Right ventricle myocardium inferior (tissue), 1 donor: ENCODE data around the gene SYTL2. TPM values are rescaled to one million over a fixed set of nuclear protein-coding genes. Genes with fewer than 3 reads are reported as not detected.

Experiments
- ATAC-seq: fragments of 200-7000 bp; cut with Tn5 transposase; one replicate; pipeline ENCODE4 v1.9.1; 2020; ENCODE audit warnings: mild to moderate bottlenecking, moderate library complexity
- DNase-seq: peaks from one replicate; pipeline ENCODE4 v3.0.0; 2021; ENCODE audit errors: missing footprints
- intact Hi-C: fragments of 100-400 bp; cut with DNase I; formaldehyde crosslinking; loops from one replicate; pipeline ENCODE4 v1.11.0; 2022
- total RNA-seq: library from RNA; stranded (reverse); fragmentation: NEBNext Ultra II Directional; extraction: Animal tissue kit (Norgen Biotek cat#: 25700); gene quantifications from one replicate; pipeline ENCODE4 v1.2.1, GENCODE V29; 2021
- donor health status: DM: no; HTN: yes; CAD: no; lungs with severe emphysema.

The SYTL2 gene
- total RNA-seq, 1 donor from 2014 or later: 2.4 TPM

GRCh38 chr11:85835263-85835662, 24.3 kb upstream of the SYTL2 start:
- no peak for ATAC-seq
- no peak for DNase-seq
- intact Hi-C loops: no loop called here

- ATAC-seq (no peak), DNase-seq (no peak)
- intact Hi-C loops: no loop called here
Observed at GRCh38 chr11:85831050-85831449, 20.1 kb upstream of the SYTL2 start.

- no peak for DNase-seq
- intact Hi-C loops: loop anchor here (5.0 kb wide), 2 partner anchors 137 to 232 kb away; no protein-coding TSS in a partner anchor
- no peak for ATAC-seq
Observed at GRCh38 chr11:85829172-85829571, 18.2 kb upstream of the SYTL2 start.

GRCh38 chr11:85828640-85828978, 17.7 kb upstream of the SYTL2 start:
- no peak for DNase-seq
- no peak for ATAC-seq
- intact Hi-C loops: loop anchor here (5.0 kb wide), 2 partner anchors 136 to 231 kb away; no protein-coding TSS in a partner anchor

GRCh38 chr11:85827748-85828639, 17.1 kb upstream of the SYTL2 start:
- no peak for DNase-seq
- ATAC-seq: no peak

GRCh38 chr11:85826116-85826855, 15.3 kb upstream of the SYTL2 start:
- intact Hi-C loops: loop anchor here (5.0 kb wide), 2 partner anchors 134 to 229 kb away; no protein-coding TSS in a partner anchor
- no peak for DNase-seq
- peak; percentile 44 for ATAC-seq

More at GRCh38 chr11:85827748-85828639, 17.1 kb upstream of the SYTL2 start:
- intact Hi-C loops: loop anchor here (5.0 kb wide), 2 partner anchors 136 to 231 kb away; no protein-coding TSS in a partner anchor

- ATAC-seq (no peak), DNase-seq (no peak)
- intact Hi-C loops: loop anchor here (5.0 kb wide), 2 partner anchors 133 to 228 kb away; no protein-coding TSS in a partner anchor
Observed at GRCh38 chr11:85825616-85826015, 14.7 kb upstream of the SYTL2 start.

- DNase-seq: no peak
- intact Hi-C loops: no loop called here
- ATAC-seq: no peak
Observed at GRCh38 chr11:85823816-85824215, 12.9 kb upstream of the SYTL2 start.

GRCh38 chr11:85822814-85823213, 11.9 kb upstream of the SYTL2 start:
- intact Hi-C loops: no loop called here

GRCh38 chr11:85821636-85822035, 10.7 kb upstream of the SYTL2 start:
- no peak for DNase-seq
- intact Hi-C loops: no loop called here
- ATAC-seq: no peak

More at GRCh38 chr11:85822814-85823213, 11.9 kb upstream of the SYTL2 start:
- no peak for ATAC-seq
- no peak for DNase-seq

GRCh38 chr11:85819441-85819840, 8.5 kb upstream of the SYTL2 start:
- intact Hi-C loops: no loop called here
- DNase-seq (no peak), ATAC-seq (no peak)

GRCh38 chr11:85815186-85815931, 4.4 kb upstream of the SYTL2 start:
- intact Hi-C loops: no loop called here
- ATAC-seq (no peak), DNase-seq (no peak)

- ATAC-seq: no peak
- no peak for DNase-seq
- intact Hi-C loops: no loop called here
Observed at GRCh38 chr11:85813721-85814120, 2.8 kb upstream of the SYTL2 start.

- intact Hi-C loops: loop anchor here (1.0 kb wide), 1 partner anchor 147 kb away; no protein-coding TSS in a partner anchor
- DNase-seq (no peak), ATAC-seq (no peak)
Observed at GRCh38 chr11:85811624-85812023, 683 bp upstream of the SYTL2 start.

- DNase-seq: no peak
Observed at GRCh38 chr11:85810521-85810870, 445 bp downstream of the SYTL2 start.

GRCh38 chr11:85809863-85810262, 1.1 kb downstream of the SYTL2 start:
- intact Hi-C loops: no loop called here
- no peak for ATAC-seq
- DNase-seq: no peak

More at GRCh38 chr11:85810521-85810870, 445 bp downstream of the SYTL2 start:
- intact Hi-C loops: no loop called here
- ATAC-seq: no peak

- no peak for ATAC-seq
- intact Hi-C loops: no loop called here
- DNase-seq: no peak
Observed at GRCh38 chr11:85809191-85809590, 1.8 kb downstream of the SYTL2 start.

- ATAC-seq (no peak), DNase-seq (peak; percentile 45)
- intact Hi-C loops: no loop called here
Observed at GRCh38 chr11:85806876-85807275, 4.1 kb downstream of the SYTL2 start.

- intact Hi-C loops: no loop called here
- no peak for DNase-seq
- ATAC-seq: no peak
Observed at GRCh38 chr11:85806016-85806415, 4.9 kb downstream of the SYTL2 start.
